RWPE2 (cell line): Measurements from ENCODE around the gene MBNL3.

Experiments
- ATAC-seq: fragments of 200-7000 bp; cut with Tn5 transposase; 3 replicates; pipeline ENCODE4 v1.9.1; 2021; ENCODE audit warnings: low read depth
- DNase-seq: peaks from one replicate; pipeline ENCODE4 v3.0.0-alpha.2; 2020; ENCODE audit warnings: low spot score
- H3K27ac ChIP-seq: fragments of 450-650 bp; 2 replicates; pipeline ENCODE4 v1.5.1; 2017; ENCODE audit warnings: mild to moderate bottlenecking; ENCODE audit not compliant: poor library complexity, severe bottlenecking
- H3K27me3 ChIP-seq: fragments of 250-450 bp; sonication (Bioruptor Pico); 2 replicates; pipeline ENCODE4 v1.5.1; 2021; ENCODE audit warnings: mild to moderate bottlenecking, moderate library complexity; ENCODE audit not compliant: insufficient read depth, poor library complexity, severe bottlenecking
- H3K36me3 ChIP-seq: fragments of 250-450 bp; sonication (Bioruptor Pico); 2 replicates; pipeline ENCODE4 v1.5.1; 2020; ENCODE audit warnings: low read depth, mild to moderate bottlenecking, moderate library complexity
- H3K4me1 ChIP-seq: fragments of 250-450 bp; sonication (Bioruptor Pico); 2 replicates; pipeline ENCODE4 v1.5.1; 2021; ENCODE audit warnings: mild to moderate bottlenecking, moderate library complexity; ENCODE audit not compliant: insufficient read depth, poor library complexity, severe bottlenecking
- H3K4me3 ChIP-seq: fragments of 250-450 bp; sonication (Bioruptor Pico); 2 replicates; pipeline ENCODE4 v1.5.1; 2021; ENCODE audit warnings: mild to moderate bottlenecking, moderate library complexity; ENCODE audit not compliant: severe bottlenecking
- H3K9me3 ChIP-seq: fragments of 250-450 bp; sonication (Bioruptor Pico); 2 replicates; pipeline ENCODE4 v1.5.1; 2021; ENCODE audit warnings: mild to moderate bottlenecking, moderate library complexity; ENCODE audit not compliant: severe bottlenecking
- TF ChIP-seq, protein P1 (sequence below): fragments of 450-650 bp; IDR thresholded peaks from one replicate; pipeline ENCODE4 v1.5.1; 2017; ENCODE audit warnings: mild to moderate bottlenecking, moderate library complexity; ENCODE audit not compliant: poor library complexity, severe bottlenecking

The MBNL3 gene

DNA sequence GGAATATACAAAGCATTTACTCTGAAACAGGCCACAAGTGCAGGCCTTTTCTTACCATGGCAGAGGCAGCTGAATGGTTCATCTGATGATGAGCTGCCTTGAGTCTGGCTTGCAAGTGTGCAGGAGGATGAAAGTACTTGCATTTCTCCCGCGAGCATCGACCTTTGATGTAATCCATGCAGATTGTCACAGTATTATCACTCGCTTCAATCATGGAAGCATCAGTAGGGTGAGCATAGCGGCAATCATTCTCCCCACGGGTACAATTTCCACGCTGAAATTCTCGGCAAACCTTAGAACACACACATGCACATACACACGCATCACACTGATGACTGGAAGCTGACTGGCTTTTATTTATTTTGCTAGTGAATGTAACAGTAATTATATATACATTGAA lies 98.0 kb downstream of the MBNL3 start:
- DNase-seq (no peak), ATAC-seq (no peak)
- H3K36me3 ChIP-seq: no peaks in the 10 kb centered on the region
- TF ChIP-seq, protein P1, sequence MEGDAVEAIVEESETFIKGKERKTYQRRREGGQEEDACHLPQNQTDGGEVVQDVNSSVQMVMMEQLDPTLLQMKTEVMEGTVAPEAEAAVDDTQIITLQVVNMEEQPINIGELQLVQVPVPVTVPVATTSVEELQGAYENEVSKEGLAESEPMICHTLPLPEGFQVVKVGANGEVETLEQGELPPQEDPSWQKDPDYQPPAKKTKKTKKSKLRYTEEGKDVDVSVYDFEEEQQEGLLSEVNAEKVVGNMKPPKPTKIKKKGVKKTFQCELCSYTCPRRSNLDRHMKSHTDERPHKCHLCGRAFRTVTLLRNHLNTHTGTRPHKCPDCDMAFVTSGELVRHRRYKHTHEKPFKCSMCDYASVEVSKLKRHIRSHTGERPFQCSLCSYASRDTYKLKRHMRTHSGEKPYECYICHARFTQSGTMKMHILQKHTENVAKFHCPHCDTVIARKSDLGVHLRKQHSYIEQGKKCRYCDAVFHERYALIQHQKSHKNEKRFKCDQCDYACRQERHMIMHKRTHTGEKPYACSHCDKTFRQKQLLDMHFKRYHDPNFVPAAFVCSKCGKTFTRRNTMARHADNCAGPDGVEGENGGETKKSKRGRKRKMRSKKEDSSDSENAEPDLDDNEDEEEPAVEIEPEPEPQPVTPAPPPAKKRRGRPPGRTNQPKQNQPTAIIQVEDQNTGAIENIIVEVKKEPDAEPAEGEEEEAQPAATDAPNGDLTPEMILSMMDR: no peak
- H3K27ac ChIP-seq: no peak overlapping the region
- H3K4me1 ChIP-seq: no peaks in the 10 kb centered on the region
- H3K27me3 ChIP-seq: no peaks in the 10 kb centered on the region
- no peaks in the 10 kb centered on the region for H3K9me3 ChIP-seq
- H3K4me3 ChIP-seq: no peak overlapping the region

DNA sequence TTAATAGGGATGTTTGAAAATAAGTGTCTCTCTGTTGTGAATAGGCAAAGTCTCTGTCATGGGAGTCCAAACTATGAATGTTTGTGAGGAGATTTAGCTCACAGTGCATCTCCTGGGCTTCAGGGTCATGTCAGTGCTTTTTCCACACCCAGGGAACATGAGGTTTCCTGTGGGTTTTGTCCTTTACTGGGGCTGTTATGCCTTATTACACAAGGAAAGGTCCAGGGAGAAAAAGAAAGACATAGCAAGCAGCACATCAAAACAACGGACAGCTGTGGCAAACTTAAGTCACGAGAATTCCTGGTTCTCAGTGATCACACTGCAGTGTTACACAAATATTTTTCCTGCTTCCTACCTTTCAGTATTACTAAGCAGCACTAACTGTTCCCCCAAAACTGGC lies 99.4 kb downstream of the MBNL3 start:
- TF ChIP-seq, protein P1: no peak
- no peaks in the 10 kb centered on the region for H3K9me3 ChIP-seq
- no peak overlapping the region for H3K27ac ChIP-seq
- no peaks in the 10 kb centered on the region for H3K4me1 ChIP-seq
- H3K27me3 ChIP-seq: no peaks in the 10 kb centered on the region
- no peaks in the 10 kb centered on the region for H3K36me3 ChIP-seq
- no peak overlapping the region for H3K4me3 ChIP-seq
- DNase-seq: no peak
- ATAC-seq: no peak

DNA sequence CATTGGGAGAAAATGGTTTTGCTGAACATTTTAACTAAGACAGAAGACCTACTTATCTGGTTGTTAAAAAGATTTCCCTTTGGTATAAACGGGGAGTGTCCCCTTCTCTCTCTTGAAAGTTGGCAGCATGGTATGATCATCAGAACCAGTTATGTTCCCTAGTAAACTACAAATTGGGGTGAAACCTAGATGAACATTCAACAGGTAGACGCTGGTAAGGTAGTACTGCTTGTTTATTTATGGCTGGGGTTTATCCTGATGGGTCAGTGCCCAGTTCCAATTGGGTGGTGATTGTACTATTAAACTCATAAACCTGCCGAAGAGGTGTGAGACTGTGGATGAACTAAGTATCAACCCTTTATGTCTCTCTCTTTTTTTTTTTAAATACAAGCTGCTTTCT lies 100.5 kb downstream of the MBNL3 start:
- TF ChIP-seq, protein P1: no peak
- H3K9me3 ChIP-seq: no peaks in the 10 kb centered on the region
- no peak overlapping the region for H3K4me3 ChIP-seq
- H3K27me3 ChIP-seq: no peaks in the 10 kb centered on the region
- no peaks in the 10 kb centered on the region for H3K36me3 ChIP-seq
- ATAC-seq: no peak
- H3K4me1 ChIP-seq: no peaks in the 10 kb centered on the region
- no peak overlapping the region for H3K27ac ChIP-seq
- DNase-seq: no peak

DNA sequence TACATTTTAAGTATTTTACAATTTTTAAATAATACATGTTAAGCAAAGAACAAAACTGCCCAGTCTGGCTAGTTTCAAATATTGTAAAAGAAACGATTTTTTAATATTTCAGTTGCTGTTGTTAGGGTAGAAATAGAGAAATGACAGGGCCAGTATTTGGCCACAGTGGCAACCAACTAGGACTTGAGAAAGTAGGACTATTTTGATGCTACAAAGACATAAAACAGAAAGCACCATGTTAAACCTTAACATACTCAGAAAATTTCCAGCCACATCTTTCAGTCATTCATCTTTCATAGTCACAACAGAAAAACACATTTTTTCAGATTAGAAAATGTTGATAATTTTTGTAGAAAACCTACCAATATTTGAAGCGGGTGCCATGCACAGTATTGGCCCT lies 104.5 kb downstream of the MBNL3 start:
- Histone ChIP-seq H3K27ac (no peak overlapping the region), H3K4me3 (no peak overlapping the region), H3K36me3 (no peaks in the 10 kb centered on the region), H3K27me3 (no peaks in the 10 kb centered on the region), H3K4me1 (no peaks in the 10 kb centered on the region), H3K9me3 (no peaks in the 10 kb centered on the region)
- TF ChIP-seq, protein P1: no peak
- DNase-seq: no peak
- ATAC-seq: no peak

DNA sequence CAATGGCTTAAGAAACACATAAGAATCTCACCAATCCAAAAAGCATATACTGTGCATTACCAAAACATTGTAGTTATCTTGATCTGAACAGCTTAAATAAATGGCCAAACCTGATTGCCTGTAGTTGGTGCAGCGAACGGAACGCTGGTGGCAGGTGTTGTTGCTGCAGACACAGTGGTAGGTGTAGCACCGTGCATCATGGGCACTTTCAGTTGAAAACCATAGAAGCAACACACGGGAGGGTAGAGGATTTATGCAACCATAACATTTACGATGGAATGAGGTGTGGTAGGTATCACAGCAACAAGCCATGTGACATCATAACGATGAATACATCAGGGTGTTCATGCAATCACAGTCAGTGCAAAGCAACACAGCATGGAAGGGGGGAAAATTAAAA lies 106.8 kb downstream of the MBNL3 start:
- no peak for ATAC-seq
- Histone ChIP-seq H3K4me1 (no peaks in the 10 kb centered on the region), H3K36me3 (no peaks in the 10 kb centered on the region), H3K4me3 (no peak overlapping the region), H3K27ac (no peak overlapping the region), H3K27me3 (no peaks in the 10 kb centered on the region), H3K9me3 (no peaks in the 10 kb centered on the region)
- TF ChIP-seq, protein P1: no peak
- DNase-seq: no peak
